ENCODE data around the gene CD14.

DNA sequence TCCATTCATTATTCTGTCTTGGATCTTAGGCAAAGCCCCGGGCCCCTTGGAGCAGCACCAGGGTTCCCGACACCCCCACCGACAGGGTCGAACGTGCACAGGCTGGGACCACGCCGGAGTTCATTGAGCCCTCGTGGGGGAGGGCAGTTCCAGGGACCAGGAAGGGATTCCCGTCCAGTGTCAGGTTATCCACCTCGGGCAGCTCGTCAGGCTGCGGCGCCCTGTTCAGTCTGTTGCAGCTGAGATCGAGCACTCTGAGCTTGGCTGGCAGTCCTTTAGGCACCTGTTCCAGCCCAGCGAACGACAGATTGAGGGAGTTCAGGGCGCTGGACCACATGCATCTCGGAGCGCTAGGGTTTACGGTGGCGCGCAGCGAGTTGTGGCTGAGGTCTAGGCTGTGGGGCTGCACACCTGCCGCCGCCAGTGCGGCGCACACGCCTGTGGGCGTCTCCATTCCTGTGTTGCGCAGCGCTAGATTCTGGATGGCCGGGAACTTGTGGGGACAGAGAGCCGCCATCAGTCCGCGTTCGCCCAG lies 1.1 kb downstream of the CD14 start:
- TF ChIP-seq GATA3 (IDR thresholded peaks at IDR 0.05; ENCODE audit: low read depth, low read length) (no peak), GATA2 (IDR thresholded peaks at IDR 0.05; ENCODE audit: low read depth, low read length) (no peak)
